MM.1S (cell line): ENCODE results near the gene P4HTM.

Experiments
- CTCF ChIP-seq: fragments of 300-600 bp; sonication (generic); IDR thresholded peaks from 2 replicates; pipeline ENCODE4 v1.5.1; 2016; ENCODE audit warnings: antibody characterized with exemption, low read length, mixed read lengths
- EZH2 ChIP-seq: fragments of 300-600 bp; sonication (generic); optimal IDR thresholded peaks from 2 replicates; pipeline ENCODE3; 2017; ENCODE audit warnings: low read depth, mild to moderate bottlenecking, antibody characterized with exemption, low read length, mixed read lengths
- EZH2phosphoT487 ChIP-seq: fragments of 300-600 bp; sonication (generic); IDR thresholded peaks from 2 replicates; pipeline ENCODE4 v1.6.1; 2018; ENCODE audit warnings: antibody characterized with exemption, low read length

GRCh38 chr3:48949376-48949717, 40.7 kb upstream of the P4HTM start:
- TF ChIP-seq CTCF: no peak
- TF ChIP-seq EZH2: no peak
- no peak for TF ChIP-seq EZH2phosphoT487
